Naive thymus-derived CD4-positive, alpha-beta T cell (primary cell): ENCODE results near the gene ATRN. TPM values are rescaled to one million over a fixed set of nuclear protein-coding genes. Genes with fewer than 3 reads are reported as not detected.
"Not testable (repeated sequence)": the region's sequence is repeated elsewhere in the genome, so short reads cannot be mapped to it uniquely, and the experiment has no call there.

Experiments used
- ATAC-seq: fragments of 150-1000 bp; cut with Tn5 transposase; 2 replicates; pipeline ENCODE4 v1.10.0; 2021; ENCODE audit warnings: mild to moderate bottlenecking, moderate library complexity
- CTCF ChIA-PET: fragments of 350-600 bp; sonication (Branson Sonifier 250); formaldehyde crosslinking; loops from one replicate; lab custom pipeline; 2021; ENCODE audit warnings: antibody characterized with exemption; lab: Charles Lee
- POLR2A ChIA-PET: fragments of 350-600 bp; sonication (Branson Sonifier 250); formaldehyde crosslinking; loops from one replicate; lab custom pipeline; 2021; ENCODE audit warnings: antibody characterized with exemption, inconsistent platforms; lab: Charles Lee
- DNase-seq, 9 donors: peaks; one replicate each; pipeline versions ENCODE4 v3.0.0 to v3.0.0-alpha.2; 2020 to 2022; ENCODE audit warnings: mixed read lengths in 1 of 9
- H3K27ac ChIP-seq: one replicate; pipeline ENCODE4 v1.7.0; 2013; ENCODE audit warnings: mild to moderate bottlenecking, low read depth, low read length, moderate library complexity
- H3K27me3 ChIP-seq, 2 donors: one replicate each; pipeline ENCODE4 v1.7.0; 2013; ENCODE audit warnings: low read length in 2 of 2, mild to moderate bottlenecking in 2 of 2, moderate library complexity in 2 of 2; ENCODE audit not compliant: control insufficient read depth in 2 of 2, insufficient read depth in 2 of 2
- H3K36me3 ChIP-seq, 3 experiments: 1 replicate in 2 of 3; 2 replicates in 1 of 3; pipeline ENCODE4 v1.7.0; 2013; ENCODE audit warnings: low read length in 3 of 3, mild to moderate bottlenecking in 3 of 3, moderate library complexity in 1 of 3; ENCODE audit not compliant: insufficient read depth in 3 of 3, control insufficient read depth in 2 of 3
- H3K4me1 ChIP-seq, 2 donors: one replicate each; pipeline ENCODE4 v1.7.0; 2013; ENCODE audit warnings: low read length in 2 of 2, mild to moderate bottlenecking in 2 of 2, moderate library complexity in 1 of 2; ENCODE audit not compliant: control insufficient read depth in 2 of 2, insufficient read depth in 2 of 2
- H3K4me3 ChIP-seq: 2 replicates; pipeline ENCODE4 v1.7.0; 2013; ENCODE audit warnings: mild to moderate bottlenecking, low read length
- H3K9me3 ChIP-seq, 3 experiments: 1 replicate in 2 of 3; 2 replicates in 1 of 3; pipeline ENCODE4 v1.7.0; 2013; ENCODE audit warnings: low read length in 3 of 3; ENCODE audit not compliant: control insufficient read depth in 2 of 3
- H3K27ac Mint-ChIP-seq, 9 donors: one replicate each; pipeline ENCODE4 v1.8.0; 2020 to 2022; ENCODE audit warnings: mixed read lengths in 9 of 9, mild to moderate bottlenecking in 8 of 9, moderate library complexity in 5 of 9, inconsistent platforms in 2 of 9
- H3K27me3 Mint-ChIP-seq, 5 donors: one replicate each; pipeline ENCODE4 v1.8.0; 2021 to 2022; ENCODE audit warnings: mixed read lengths in 5 of 5, mild to moderate bottlenecking in 1 of 5
- H3K36me3 Mint-ChIP-seq, 5 donors: one replicate each; pipeline ENCODE4 v1.8.0; 2020 to 2022; ENCODE audit warnings: mixed read lengths in 5 of 5, mild to moderate bottlenecking in 3 of 5, inconsistent platforms in 1 of 5
- H3K4me1 Mint-ChIP-seq, 7 donors: one replicate each; pipeline ENCODE4 v1.8.0; 2020 to 2022; ENCODE audit warnings: mixed read lengths in 7 of 7, mild to moderate bottlenecking in 3 of 7, inconsistent platforms in 1 of 7
- H3K4me3 Mint-ChIP-seq, 10 donors: one replicate each; pipeline ENCODE4 v1.8.0; 2020 to 2022; ENCODE audit warnings: mild to moderate bottlenecking in 10 of 10, mixed read lengths in 10 of 10, moderate library complexity in 6 of 10, inconsistent platforms in 2 of 10
- H3K9me3 Mint-ChIP-seq, 11 donors: one replicate each; pipeline ENCODE4 v1.8.0; 2020 to 2022; ENCODE audit warnings: mixed read lengths in 11 of 11, mild to moderate bottlenecking in 4 of 11, inconsistent platforms in 1 of 11, moderate library complexity in 1 of 11
- intact Hi-C, 2 donors: fragments of 100-400 bp; cut with micrococcal nuclease; formaldehyde crosslinking; loops; one replicate each; pipeline ENCODE4 v1.15.1; 2023
- polyA plus RNA-seq, 2 donors: library from polyadenylated mRNA; unstranded; fragments of 300-500 nt; fragmentation: Illumina TruSeq; gene quantifications; one replicate each; pipeline ENCODE4 v1.2.3, GENCODE V29; 2021
- total RNA-seq, 6 experiments: library from RNA in 5 of 6; stranded (reverse) in 5 of 6; gene quantifications; 1 replicate in 5 of 6; 2 replicates in 1 of 6; pipeline ENCODE4 v1.2.3 and lab custom pipeline; 2021 to 2026

Gene ATRN
- total and polyA plus RNA-seq, 7 experiments from 2014 or later, result 9.2 to 17.5 (median 12.9) TPM

GRCh38 chr20:3473324-3473723 is 2.5 kb downstream of the ATRN start:
- CTCF ChIA-PET, result interaction anchor here (0.6 kb wide), 1 partner anchor 1130 kb away, joined by 3 read pairs; no protein-coding TSS in a partner anchor
- H3K4me3 Mint-ChIP-seq, result peak overlapping the region in 9 of 10 donors; percentile 55 to 97 (median 91)
- DNase-seq (no peak), ATAC-seq (no peak)
- no peaks in the 10 kb centered on the region for H3K36me3 ChIP-seq
- H3K27me3 Mint-ChIP-seq, result peaks cover 0 to 5% (median 0%) of the 10 kb centered on the region in 5 donors
- peaks cover 0 to 4% (median 0%) of the 10 kb centered on the region in 11 donors for H3K9me3 Mint-ChIP-seq
- no peaks in the 10 kb centered on the region for H3K27me3 ChIP-seq
- no peaks in the 10 kb centered on the region for H3K9me3 ChIP-seq
- intact Hi-C loops, result loop anchor here (2.0 to 10.0 kb wide), 3 partner anchors 53 to 269 kb away; partner anchors contain the start of genes DDRGK1 (in 1 of the 2) and ITPA (in 1 of the 2)
- peaks cover 26 to 47% (median 41%) of the 10 kb centered on the region in 7 donors for H3K4me1 Mint-ChIP-seq
- peak overlapping the region in 5 of 9 donors; percentile 6 to 79 (median 42) for H3K27ac Mint-ChIP-seq
- POLR2A ChIA-PET, result interaction anchor here (0.7 kb wide), 1 partner anchor 64 kb away, joined by 4 read pairs; no protein-coding TSS in a partner anchor
- H3K27ac ChIP-seq, result no peak overlapping the region
- no peak overlapping the region for H3K4me3 ChIP-seq
- peaks cover 0 to 5% (median 0%) of the 10 kb centered on the region in 5 donors for H3K36me3 Mint-ChIP-seq
- peaks cover 21 to 26% of the 10 kb centered on the region in 2 donors for H3K4me1 ChIP-seq

- POLR2A ChIA-PET, result interaction anchor here (0.7 kb wide), 1 partner anchor 64 kb away, joined by 4 read pairs; no protein-coding TSS in a partner anchor
- Histone ChIP-seq H3K27ac (no peak overlapping the region), H3K4me3 (no peak overlapping the region), H3K27me3 (no peaks in the 10 kb centered on the region), H3K36me3 (no peaks in the 10 kb centered on the region), H3K4me1 (peaks cover 21 to 26% of the 10 kb centered on the region in 2 donors), H3K9me3 (no peaks in the 10 kb centered on the region)
- Mint-ChIP-seq H3K4me3 (peak overlapping the region in 9 of 10 donors; percentile 33 to 97 (median 89)), H3K27me3 (peaks cover 0 to 5% (median 0%) of the 10 kb centered on the region in 5 donors), H3K4me1 (peaks cover 26 to 47% (median 41%) of the 10 kb centered on the region in 7 donors), H3K9me3 (peaks cover 0 to 4% (median 0%) of the 10 kb centered on the region in 11 donors), H3K36me3 (peaks cover 0 to 7% (median 0%) of the 10 kb centered on the region in 5 donors), H3K27ac (peak overlapping the region in 3 of 9 donors; percentile 20 to 79 (median 40))
- DNase-seq, result no peak
- ATAC-seq, result no peak
- CTCF ChIA-PET, result no interaction called here
- intact Hi-C loops, result loop anchor here (2.0 to 10.0 kb wide), 3 partner anchors 53 to 269 kb away; partner anchors contain the start of genes DDRGK1 (in 1 of the 2) and ITPA (in 1 of the 2)
Observed at GRCh38 chr20:3473944-3474343, 3.1 kb downstream of the ATRN start.

GRCh38 chr20:3477003-3477860 is 6.4 kb downstream of the ATRN start:
- H3K27me3 Mint-ChIP-seq, H3K27me3 ChIP-seq, ATAC-seq, H3K9me3 ChIP-seq, H3K27ac ChIP-seq, H3K9me3 Mint-ChIP-seq, H3K4me3 Mint-ChIP-seq, POLR2A ChIA-PET, H3K36me3 ChIP-seq, DNase-seq, H3K4me3 ChIP-seq, CTCF ChIA-PET: not testable (repeated sequence)
- H3K27ac Mint-ChIP-seq, result peak overlapping the region in 1 of 9 donors; percentile 5
- peaks cover 19 to 51% (median 40%) of the 10 kb centered on the region in 7 donors for H3K4me1 Mint-ChIP-seq
- intact Hi-C loops, result loop anchor here in 1 of 2 donors (10.0 kb wide), 1 partner anchor 272 kb away; the partner anchor contains the start of genes DDRGK1 and ITPA
- peaks cover 13% of the 10 kb centered on the region in 2 donors for H3K4me1 ChIP-seq
- H3K36me3 Mint-ChIP-seq, result peaks cover 0 to 11% (median 0%) of the 10 kb centered on the region in 5 donors

- H3K4me1 Mint-ChIP-seq, result peaks cover 13 to 51% (median 38%) of the 10 kb centered on the region in 7 donors
- peaks cover 0 to 3% (median 0%) of the 10 kb centered on the region in 11 donors for H3K9me3 Mint-ChIP-seq
- no peaks in the 10 kb centered on the region for H3K27me3 Mint-ChIP-seq
- no peaks in the 10 kb centered on the region for H3K27me3 ChIP-seq
- H3K4me3 Mint-ChIP-seq, result no peak overlapping the region
- H3K36me3 Mint-ChIP-seq, result peaks cover 0 to 11% (median 0%) of the 10 kb centered on the region in 5 donors
- CTCF ChIA-PET, result no interaction called here
- DNase-seq, result no peak
- intact Hi-C loops, result loop anchor here in 1 of 2 donors (10.0 kb wide), 1 partner anchor 273 kb away; the partner anchor contains the start of genes DDRGK1 and ITPA
- no peak overlapping the region for H3K27ac ChIP-seq
- ATAC-seq, result no peak
- no peaks in the 10 kb centered on the region for H3K36me3 ChIP-seq
- POLR2A ChIA-PET, result no interaction called here
- H3K9me3 ChIP-seq, result no peaks in the 10 kb centered on the region
- H3K4me3 ChIP-seq, result no peak overlapping the region
- peak overlapping the region in 1 of 9 donors; percentile 5 for H3K27ac Mint-ChIP-seq
- H3K4me1 ChIP-seq, result peaks cover 5 to 6% of the 10 kb centered on the region in 2 donors
Observed at GRCh38 chr20:3477861-3478544, 7.2 kb downstream of the ATRN start.

- H3K27me3 ChIP-seq, result no peaks in the 10 kb centered on the region
- ChIA-PET POLR2A (no interaction called here), CTCF (no interaction called here)
- Mint-ChIP-seq H3K36me3 (peaks cover 0 to 11% (median 0%) of the 10 kb centered on the region in 5 donors), H3K4me1 (peaks cover 2 to 43% (median 28%) of the 10 kb centered on the region in 7 donors), H3K9me3 (peaks cover 0 to 3% (median 0%) of the 10 kb centered on the region in 11 donors), H3K4me3 (no peak overlapping the region), H3K27me3 (no peaks in the 10 kb centered on the region), H3K27ac (no peak overlapping the region)
- no peak overlapping the region for H3K27ac ChIP-seq
- no peaks in the 10 kb centered on the region for H3K36me3 ChIP-seq
- no peaks in the 10 kb centered on the region for H3K9me3 ChIP-seq
- DNase-seq, result no peak
- intact Hi-C loops, result loop anchor here in 1 of 2 donors (10.0 kb wide), 1 partner anchor 274 kb away; the partner anchor contains the start of genes DDRGK1 and ITPA
- no peak for ATAC-seq
- H3K4me3 ChIP-seq, result no peak overlapping the region
- H3K4me1 ChIP-seq, result peaks cover 0 to 1% of the 10 kb centered on the region in 2 donors
Observed at GRCh38 chr20:3479025-3479424, 8.2 kb downstream of the ATRN start.
